ENCODE data around the gene PAQR6. TPM values are rescaled to one million over a fixed set of nuclear protein-coding genes. Genes with fewer than 3 reads are reported as not detected.
A peak's percentile ranks its signal among the peaks of the same experiment; 100 is the strongest.

Gene PAQR6
- total RNA-seq, 1 donor from 2014 or later = 21.5 TPM

GRCh38 chr1:156291226-156292061 lies 43.6 kb upstream of the PAQR6 start:
- peak; percentile 81 for DNase-seq (ENCODE audit: low spot score, unreplicated experiment)
- H3K4me1 Mint-ChIP-seq (ENCODE audit: low read depth) = peaks cover 19% of the 10 kb centered on the region
- TF ChIP-seq, protein P1, sequence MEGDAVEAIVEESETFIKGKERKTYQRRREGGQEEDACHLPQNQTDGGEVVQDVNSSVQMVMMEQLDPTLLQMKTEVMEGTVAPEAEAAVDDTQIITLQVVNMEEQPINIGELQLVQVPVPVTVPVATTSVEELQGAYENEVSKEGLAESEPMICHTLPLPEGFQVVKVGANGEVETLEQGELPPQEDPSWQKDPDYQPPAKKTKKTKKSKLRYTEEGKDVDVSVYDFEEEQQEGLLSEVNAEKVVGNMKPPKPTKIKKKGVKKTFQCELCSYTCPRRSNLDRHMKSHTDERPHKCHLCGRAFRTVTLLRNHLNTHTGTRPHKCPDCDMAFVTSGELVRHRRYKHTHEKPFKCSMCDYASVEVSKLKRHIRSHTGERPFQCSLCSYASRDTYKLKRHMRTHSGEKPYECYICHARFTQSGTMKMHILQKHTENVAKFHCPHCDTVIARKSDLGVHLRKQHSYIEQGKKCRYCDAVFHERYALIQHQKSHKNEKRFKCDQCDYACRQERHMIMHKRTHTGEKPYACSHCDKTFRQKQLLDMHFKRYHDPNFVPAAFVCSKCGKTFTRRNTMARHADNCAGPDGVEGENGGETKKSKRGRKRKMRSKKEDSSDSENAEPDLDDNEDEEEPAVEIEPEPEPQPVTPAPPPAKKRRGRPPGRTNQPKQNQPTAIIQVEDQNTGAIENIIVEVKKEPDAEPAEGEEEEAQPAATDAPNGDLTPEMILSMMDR (IDR thresholded peaks at IDR 0.05; ENCODE audit: unreplicated experiment) = no peak
- H3K27me3 Mint-ChIP-seq = no peaks in the 10 kb centered on the region
- no peaks in the 10 kb centered on the region for H3K9me3 Mint-ChIP-seq (ENCODE audit: low read depth)
- H3K36me3 Mint-ChIP-seq (ENCODE audit: insufficient read depth) = peaks cover 1% of the 10 kb centered on the region
- H3K27ac Mint-ChIP-seq = peak overlapping the region; percentile 96
- H3K4me3 Mint-ChIP-seq (ENCODE audit: low read depth) = peak overlapping the region; percentile 76

DNA sequence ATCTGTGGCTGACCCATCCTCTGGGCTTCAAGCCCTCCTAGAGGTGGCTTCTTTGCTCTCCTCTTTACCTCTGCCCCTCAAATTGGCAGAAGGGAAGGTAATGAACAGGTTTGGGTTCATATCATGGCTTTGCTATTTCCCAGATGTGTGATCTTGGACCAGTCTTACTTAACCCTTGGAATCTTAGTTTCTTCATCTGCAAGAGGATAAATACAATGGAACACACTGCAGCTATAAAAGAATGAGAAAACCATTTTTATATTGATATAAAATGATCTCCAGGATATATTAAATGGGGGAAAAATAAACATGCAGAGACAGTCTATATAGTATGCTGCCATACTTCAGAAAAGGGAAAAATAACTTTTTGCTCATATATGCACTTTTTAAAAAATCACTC lies 42.0 kb upstream of the PAQR6 start:
- TF ChIP-seq, protein P1 (IDR thresholded peaks at IDR 0.05; ENCODE audit: unreplicated experiment) = no peak

DNA sequence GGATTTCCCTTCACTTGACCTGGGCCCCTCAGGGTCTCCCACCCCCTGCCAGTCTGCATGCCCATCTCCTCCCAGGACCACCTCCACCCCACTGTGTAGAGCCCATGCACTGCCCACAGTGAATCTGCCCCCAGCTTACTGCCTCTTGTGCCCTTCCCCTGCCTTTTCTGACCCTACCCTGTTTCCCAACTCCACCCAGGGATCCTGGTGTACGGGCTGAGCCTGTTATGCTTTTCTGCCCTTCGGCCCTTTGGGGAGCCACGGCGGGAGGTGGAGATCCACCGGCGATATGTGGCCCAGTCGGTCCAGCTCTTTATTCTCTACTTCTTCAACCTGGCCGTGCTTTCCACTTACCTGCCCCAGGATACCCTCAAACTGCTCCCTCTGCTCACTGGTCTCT lies 38.2 kb upstream of the PAQR6 start:
- Mint-ChIP-seq H3K27ac (no peak overlapping the region), H3K9me3 (ENCODE audit: low read depth) (no peaks in the 10 kb centered on the region), H3K36me3 (ENCODE audit: insufficient read depth) (peaks cover 1% of the 10 kb centered on the region), H3K4me3 (ENCODE audit: low read depth) (no peak overlapping the region), H3K27me3 (no peaks in the 10 kb centered on the region), H3K4me1 (ENCODE audit: low read depth) (peaks cover 29% of the 10 kb centered on the region)
- TF ChIP-seq, protein P1 (IDR thresholded peaks at IDR 0.05; ENCODE audit: unreplicated experiment) = no peak
- no peak for DNase-seq (ENCODE audit: low spot score, unreplicated experiment)

More for the DNA sequence above, 42.0 kb upstream of the PAQR6 start:
- DNase-seq (ENCODE audit: low spot score, unreplicated experiment) = no peak
- Mint-ChIP-seq H3K27ac (no peak overlapping the region), H3K36me3 (ENCODE audit: insufficient read depth) (peaks cover 1% of the 10 kb centered on the region), H3K9me3 (ENCODE audit: low read depth) (no peaks in the 10 kb centered on the region), H3K27me3 (no peaks in the 10 kb centered on the region), H3K4me3 (ENCODE audit: low read depth) (no peak overlapping the region), H3K4me1 (ENCODE audit: low read depth) (peaks cover 16% of the 10 kb centered on the region)

DNA sequence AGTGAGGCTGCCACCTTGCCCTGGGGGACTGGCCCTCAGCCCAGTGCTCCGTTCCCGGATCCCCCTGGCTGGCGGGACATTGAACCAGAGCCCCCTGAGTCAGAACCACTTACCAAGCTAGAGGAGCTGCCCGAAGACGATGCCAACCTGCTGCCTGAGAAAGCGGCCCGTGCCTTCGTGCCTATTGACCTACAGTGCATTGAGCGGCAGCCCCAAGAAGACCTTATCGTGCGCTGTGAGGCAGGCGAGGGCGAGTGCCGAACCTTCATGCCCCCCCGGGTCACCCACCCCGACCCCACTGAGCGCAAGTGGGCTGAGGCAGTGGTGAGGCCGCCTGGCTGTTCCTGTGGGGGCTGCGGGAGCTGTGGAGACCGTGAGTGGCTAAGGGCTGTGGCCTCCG lies 37.6 kb upstream of the PAQR6 start:
- H3K4me3 Mint-ChIP-seq (ENCODE audit: low read depth) = no peak overlapping the region
- no peak for DNase-seq (ENCODE audit: low spot score, unreplicated experiment)
- peaks cover 1% of the 10 kb centered on the region for H3K36me3 Mint-ChIP-seq (ENCODE audit: insufficient read depth)
- H3K27me3 Mint-ChIP-seq = no peaks in the 10 kb centered on the region
- H3K27ac Mint-ChIP-seq = no peak overlapping the region
- no peaks in the 10 kb centered on the region for H3K9me3 Mint-ChIP-seq (ENCODE audit: low read depth)
- peaks cover 28% of the 10 kb centered on the region for H3K4me1 Mint-ChIP-seq (ENCODE audit: low read depth)
- TF ChIP-seq, protein P1 (IDR thresholded peaks at IDR 0.05; ENCODE audit: unreplicated experiment) = no peak

GRCh38 chr1:156284757-156285156 lies 36.9 kb upstream of the PAQR6 start:
- Mint-ChIP-seq H3K27me3 (no peaks in the 10 kb centered on the region), H3K4me3 (ENCODE audit: low read depth) (peak overlapping the region; percentile 88), H3K9me3 (ENCODE audit: low read depth) (no peaks in the 10 kb centered on the region), H3K27ac (no peak overlapping the region), H3K36me3 (ENCODE audit: insufficient read depth) (peaks cover 1% of the 10 kb centered on the region), H3K4me1 (ENCODE audit: low read depth) (peaks cover 28% of the 10 kb centered on the region)
- DNase-seq (ENCODE audit: low spot score, unreplicated experiment) = no peak
- TF ChIP-seq, protein P1 (IDR thresholded peaks at IDR 0.05; ENCODE audit: unreplicated experiment) = no peak
